Fibroblast of lung (primary cell): ENCODE measurements around the gene ZNF575. TPM values are rescaled to one million over a fixed set of nuclear protein-coding genes. Genes with fewer than 3 reads are reported as not detected.
A peak's percentile ranks its signal among the peaks of the same experiment; 100 is the strongest.

ENCODE experiments used
- DNase-seq, 2 donors: peaks; one replicate each; pipeline versions ENCODE4 v3.0.0 to v3.0.0-alpha.2; 2010; ENCODE audit warnings: low read depth in 2 of 2
- H2AFZ ChIP-seq: 2 replicates; pipeline ENCODE4 v1.5.1; 2012; ENCODE audit warnings: low read length, control low read depth, inconsistent platforms
- H3K27ac ChIP-seq: 2 replicates; pipeline ENCODE4 v1.5.1; 2011; ENCODE audit warnings: low read length, control low read depth; ENCODE audit not compliant: insufficient read depth
- H3K27me3 ChIP-seq: 2 replicates; pipeline ENCODE4 v1.5.1; 2011; ENCODE audit warnings: mild to moderate bottlenecking, low read length; ENCODE audit not compliant: control insufficient read depth, insufficient read depth
- H3K36me3 ChIP-seq: 2 replicates; pipeline ENCODE4 v1.5.1; 2011; ENCODE audit warnings: low read length; ENCODE audit not compliant: control insufficient read depth, insufficient read depth
- H3K4me1 ChIP-seq: 2 replicates; pipeline ENCODE4 v1.5.1; 2011; ENCODE audit warnings: low read length; ENCODE audit not compliant: control insufficient read depth, insufficient read depth; ENCODE audit errors: extremely low read depth
- H3K4me2 ChIP-seq: 2 replicates; pipeline ENCODE4 v1.5.1; 2011; ENCODE audit warnings: low read length, control low read depth; ENCODE audit not compliant: insufficient read depth; ENCODE audit errors: extremely low read depth
- H3K4me3 ChIP-seq, 4 experiments: fragments of 200-600 bp in 1 of 4; sonication (generic) in 1 of 4; replicated peaks in 1 of 4; 2 replicates each; pipeline ENCODE4 v1.5.1; 2011 to 2016; ENCODE audit warnings: low read length in 4 of 4, low read depth in 3 of 4, mild to moderate bottlenecking in 3 of 4, control low read depth in 2 of 4, inconsistent platforms in 1 of 4, mixed read lengths in 1 of 4; ENCODE audit not compliant: insufficient read depth in 1 of 4; ENCODE audit errors: control extremely low read depth in 1 of 4
- H3K79me2 ChIP-seq: 2 replicates; pipeline ENCODE4 v1.5.1; 2012; ENCODE audit warnings: mild to moderate bottlenecking, low read length, inconsistent platforms; ENCODE audit not compliant: control insufficient read depth, insufficient read depth
- H3K9ac ChIP-seq: 2 replicates; pipeline ENCODE4 v1.5.1; 2011; ENCODE audit warnings: mild to moderate bottlenecking, low read length, control low read depth; ENCODE audit not compliant: insufficient read depth
- H3K9me3 ChIP-seq: 2 replicates; pipeline ENCODE4 v1.5.1; 2012; ENCODE audit warnings: low read depth, low read length; ENCODE audit not compliant: control insufficient read depth, insufficient read depth
- H4K20me1 ChIP-seq: 2 replicates; pipeline ENCODE4 v1.5.1; 2011; ENCODE audit warnings: low read length; ENCODE audit not compliant: control insufficient read depth, insufficient read depth; ENCODE audit errors: extremely low read depth
- CTCF ChIP-seq, 2 donors: IDR thresholded peaks in 1 of 2; conservative IDR thresholded peaks in 1 of 2; 1 replicate in 1 of 2; 2 replicates in 1 of 2; pipeline ENCODE4 v1.5.1; 2011 to 2012; ENCODE audit warnings: low read length in 2 of 2, control low read depth in 1 of 2, inconsistent platforms in 1 of 2, low read depth in 1 of 2, mild to moderate bottlenecking in 1 of 2
- EZH2 ChIP-seq: IDR thresholded peaks from 2 replicates; pipeline ENCODE4 v1.5.1; 2012; ENCODE audit warnings: low read length, control low read depth, mild to moderate bottlenecking; ENCODE audit errors: missing control alignments
- polyA plus RNA-seq, 2 donors: library from polyadenylated mRNA; depleted of rRNA in 1 of 2; stranded (reverse) in 1 of 2; unstranded in 1 of 2; fragments of >200 nt; gene quantifications; 2 replicates each; pipeline ENCODE4 v1.2.1, GENCODE V29; 2011 to 2012; ENCODE audit warnings: missing spikeins in 1 of 2
- total RNA-seq: library from RNA; depleted of rRNA; stranded (reverse); fragments of >200 nt; gene quantifications from 2 replicates; pipeline ENCODE4 v1.2.1, GENCODE V29; 2014

ZNF575 gene
- total and polyA plus RNA-seq, 2 donors (not counting 1 experiment from before 2014, with no cell fraction given), result 0.27 to 0.33 TPM

GRCh38 chr19:43553656-43554055 is 20.7 kb downstream of the ZNF575 start:
- Histone ChIP-seq H3K79me2 (no peaks in the 10 kb centered on the region), H3K9ac (no peak overlapping the region), H3K27ac (no peak overlapping the region), H4K20me1 (no peaks in the 10 kb centered on the region), H3K4me2 (no peak overlapping the region), H3K4me1 (peaks cover 8% of the 10 kb centered on the region), H3K9me3 (no peaks in the 10 kb centered on the region), H2AFZ (no peak overlapping the region), H3K4me3 (no peak overlapping the region), H3K27me3 (no peaks in the 10 kb centered on the region), H3K36me3 (peaks cover 14% of the 10 kb centered on the region)
- DNase-seq, result no peak
- TF ChIP-seq EZH2, result no peak
- no peak for TF ChIP-seq CTCF (conservative IDR thresholded peaks at IDR 0.05 in 1 of 2, IDR thresholded peaks at IDR 0.05 in 1 of 2; ENCODE audit: low read depth in 1 of 2, low read length in 2 of 2)

GRCh38 chr19:43554317-43554895 is 21.4 kb downstream of the ZNF575 start:
- Histone ChIP-seq H3K9me3 (no peaks in the 10 kb centered on the region), H3K27me3 (no peaks in the 10 kb centered on the region), H3K4me2 (no peak overlapping the region), H3K4me3 (no peak overlapping the region), H3K27ac (no peak overlapping the region), H3K79me2 (no peaks in the 10 kb centered on the region), H3K36me3 (peaks cover 14% of the 10 kb centered on the region), H3K4me1 (peaks cover 8% of the 10 kb centered on the region), H4K20me1 (no peaks in the 10 kb centered on the region), H2AFZ (no peak overlapping the region), H3K9ac (no peak overlapping the region)
- TF ChIP-seq CTCF (conservative IDR thresholded peaks at IDR 0.05 in 1 of 2, IDR thresholded peaks at IDR 0.05 in 1 of 2; ENCODE audit: low read depth in 1 of 2, low read length in 2 of 2) (no peak), EZH2 (no peak)
- DNase-seq, result no peak

- peak; percentile 48 to 71 for DNase-seq
- H3K4me1 ChIP-seq, result peaks cover 8% of the 10 kb centered on the region
- H3K9me3 ChIP-seq, result no peaks in the 10 kb centered on the region
- H4K20me1 ChIP-seq, result no peaks in the 10 kb centered on the region
- TF ChIP-seq EZH2 (no peak), CTCF (conservative IDR thresholded peaks at IDR 0.05 in 1 of 2, IDR thresholded peaks at IDR 0.05 in 1 of 2; ENCODE audit: low read depth in 1 of 2, low read length in 2 of 2) (peak; percentile 80 to 96)
- no peak overlapping the region for H3K4me3 ChIP-seq
- no peak overlapping the region for H3K9ac ChIP-seq
- no peak overlapping the region for H2AFZ ChIP-seq
- no peak overlapping the region for H3K4me2 ChIP-seq
- peaks cover 15% of the 10 kb centered on the region for H3K36me3 ChIP-seq
- no peaks in the 10 kb centered on the region for H3K79me2 ChIP-seq
- no peaks in the 10 kb centered on the region for H3K27me3 ChIP-seq
- no peak overlapping the region for H3K27ac ChIP-seq
These were observed 22.3 kb downstream of the ZNF575 start for GRCh38 chr19:43555185-43555770.
